ENCODE results near the gene NKAIN1.
"Not testable (repeated sequence)": the region's sequence is repeated elsewhere in the genome, so short reads cannot be mapped to it uniquely, and the experiment has no call there.

The NKAIN1 gene

GRCh38 chr1:31148409-31148808 lies 91.3 kb downstream of the NKAIN1 start:
- no peak for DNase-seq

GRCh38 chr1:31145648-31146047 lies 94.0 kb downstream of the NKAIN1 start:
- DNase-seq, result no peak

GRCh38 chr1:31144442-31144841 lies 95.2 kb downstream of the NKAIN1 start:
- DNase-seq, result no peak

GRCh38 chr1:31143455-31143854 lies 96.2 kb downstream of the NKAIN1 start:
- DNase-seq, result no peak

GRCh38 chr1:31142406-31142805 lies 97.3 kb downstream of the NKAIN1 start:
- no peak for DNase-seq

- no peak for DNase-seq
Measured at GRCh38 chr1:31140299-31140698, 99.4 kb downstream of the NKAIN1 start.

- not testable (repeated sequence) for DNase-seq
Measured at GRCh38 chr1:31138797-31139521, 100.7 kb downstream of the NKAIN1 start.

GRCh38 chr1:31137873-31138272 lies 101.8 kb downstream of the NKAIN1 start:
- DNase-seq, result not testable (repeated sequence)

GRCh38 chr1:31135973-31136600 lies 103.6 kb downstream of the NKAIN1 start:
- no peak for DNase-seq

- DNase-seq, result no peak
Measured at GRCh38 chr1:31133368-31133767, 106.3 kb downstream of the NKAIN1 start.
